Activated T-helper 1 cell treated with anti-CD3 and anti-CD28 coated beads, Interleukin-12 subunit alpha, Interleukin-12 subunit beta, Interleukin-2, Interleukin-4 antibody, amounts not matched to agents 30 ng/mL and 10 ng/mL and 1 ng/mL, durations not matched to agents 14 hours and 24 hours and 36 hours (primary cell): ENCODE results near the gene ERP29. TPM values are rescaled to one million over a fixed set of nuclear protein-coding genes. Genes with fewer than 3 reads are reported as not detected.
"Not testable (repeated sequence)": the region's sequence is repeated elsewhere in the genome, so short reads cannot be mapped to it uniquely, and the experiment has no call there.

Experiments used
- DNase-seq: peaks from one replicate; pipeline ENCODE4 v3.0.0; 2021; ENCODE audit warnings: low spot score
- H3K27ac Mint-ChIP-seq: one replicate; pipeline ENCODE4 v1.8.0; 2021; ENCODE audit warnings: mild to moderate bottlenecking, mixed read lengths
- H3K27me3 Mint-ChIP-seq: one replicate; pipeline ENCODE4 v1.8.0; 2022; ENCODE audit warnings: mild to moderate bottlenecking, moderate library complexity, mixed read lengths; ENCODE audit not compliant: insufficient read depth
- H3K36me3 Mint-ChIP-seq: one replicate; pipeline ENCODE4 v1.8.0; 2021; ENCODE audit warnings: low read depth, mixed read lengths
- H3K4me1 Mint-ChIP-seq: one replicate; pipeline ENCODE4 v1.8.0; 2021; ENCODE audit warnings: low read depth, mixed read lengths
- H3K4me3 Mint-ChIP-seq: one replicate; pipeline ENCODE4 v1.8.0; 2021; ENCODE audit warnings: mild to moderate bottlenecking, moderate library complexity, mixed read lengths
- H3K9me3 Mint-ChIP-seq: one replicate; pipeline ENCODE4 v1.8.0; 2021; ENCODE audit warnings: mixed read lengths
- intact Hi-C: fragments of 100-400 bp; cut with micrococcal nuclease; formaldehyde crosslinking; loops from one replicate; pipeline ENCODE4 v1.15.1; 2024
- total RNA-seq: library from RNA; stranded (reverse); gene quantifications from 2 replicates; pipeline ENCODE4 v1.2.3, GENCODE V29; 2022

The ERP29 gene
- total RNA-seq, 1 donor from 2014 or later, result 62.5 TPM

DNA sequence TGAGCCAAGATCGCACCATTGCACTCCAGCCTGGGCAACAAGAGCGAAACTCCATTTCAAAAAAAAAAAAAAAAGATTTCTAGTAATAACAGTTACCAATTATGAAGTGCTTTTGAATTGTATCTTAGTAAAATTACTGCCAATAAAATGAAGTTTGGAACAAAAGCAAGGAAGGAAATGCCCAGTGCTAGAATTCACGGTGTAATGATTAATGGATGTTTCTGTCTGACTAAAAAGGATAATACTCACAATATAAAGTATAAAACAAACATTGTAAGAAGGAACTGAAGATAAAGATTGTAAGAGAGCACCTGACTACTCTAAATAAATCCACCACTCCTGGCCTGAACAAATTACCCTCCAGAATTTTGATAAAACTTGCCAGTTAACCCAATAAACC lies 4.3 kb upstream of the ERP29 start:
- Mint-ChIP-seq H3K9me3 (no peaks in the 10 kb centered on the region), H3K27me3 (no peaks in the 10 kb centered on the region)

DNA sequence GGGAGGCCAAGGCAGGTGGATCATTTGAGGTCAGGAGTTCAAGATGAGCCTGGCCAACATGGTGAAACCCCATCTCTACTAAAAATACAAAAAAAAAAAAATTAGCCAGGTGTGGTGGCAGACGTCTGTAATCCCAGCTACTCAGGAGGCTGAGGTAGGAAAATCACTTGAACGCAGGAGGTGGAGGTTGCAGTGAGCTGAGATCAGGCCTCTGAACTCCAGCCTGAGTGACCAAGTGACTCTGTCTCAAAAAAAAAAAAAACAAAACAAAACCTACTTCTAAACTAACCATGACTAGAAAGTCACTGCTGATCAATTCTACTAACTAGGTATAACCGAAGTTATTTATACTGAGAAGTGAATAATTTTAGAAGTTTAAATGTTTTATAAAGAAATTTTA lies 3.6 kb upstream of the ERP29 start:
- H3K27me3 Mint-ChIP-seq, DNase-seq, intact Hi-C loops, H3K4me3 Mint-ChIP-seq, H3K27ac Mint-ChIP-seq, H3K9me3 Mint-ChIP-seq: not testable (repeated sequence)
- H3K36me3 Mint-ChIP-seq, result peaks cover 13% of the 10 kb centered on the region
- peaks cover 46% of the 10 kb centered on the region for H3K4me1 Mint-ChIP-seq

More for the DNA sequence above, 4.3 kb upstream of the ERP29 start:
- H3K27ac Mint-ChIP-seq, result no peak overlapping the region
- DNase-seq, result no peak
- intact Hi-C loops, result no loop called here
- H3K36me3 Mint-ChIP-seq, result peaks cover 8% of the 10 kb centered on the region
- peaks cover 41% of the 10 kb centered on the region for H3K4me1 Mint-ChIP-seq
- H3K4me3 Mint-ChIP-seq, result no peak overlapping the region

DNA sequence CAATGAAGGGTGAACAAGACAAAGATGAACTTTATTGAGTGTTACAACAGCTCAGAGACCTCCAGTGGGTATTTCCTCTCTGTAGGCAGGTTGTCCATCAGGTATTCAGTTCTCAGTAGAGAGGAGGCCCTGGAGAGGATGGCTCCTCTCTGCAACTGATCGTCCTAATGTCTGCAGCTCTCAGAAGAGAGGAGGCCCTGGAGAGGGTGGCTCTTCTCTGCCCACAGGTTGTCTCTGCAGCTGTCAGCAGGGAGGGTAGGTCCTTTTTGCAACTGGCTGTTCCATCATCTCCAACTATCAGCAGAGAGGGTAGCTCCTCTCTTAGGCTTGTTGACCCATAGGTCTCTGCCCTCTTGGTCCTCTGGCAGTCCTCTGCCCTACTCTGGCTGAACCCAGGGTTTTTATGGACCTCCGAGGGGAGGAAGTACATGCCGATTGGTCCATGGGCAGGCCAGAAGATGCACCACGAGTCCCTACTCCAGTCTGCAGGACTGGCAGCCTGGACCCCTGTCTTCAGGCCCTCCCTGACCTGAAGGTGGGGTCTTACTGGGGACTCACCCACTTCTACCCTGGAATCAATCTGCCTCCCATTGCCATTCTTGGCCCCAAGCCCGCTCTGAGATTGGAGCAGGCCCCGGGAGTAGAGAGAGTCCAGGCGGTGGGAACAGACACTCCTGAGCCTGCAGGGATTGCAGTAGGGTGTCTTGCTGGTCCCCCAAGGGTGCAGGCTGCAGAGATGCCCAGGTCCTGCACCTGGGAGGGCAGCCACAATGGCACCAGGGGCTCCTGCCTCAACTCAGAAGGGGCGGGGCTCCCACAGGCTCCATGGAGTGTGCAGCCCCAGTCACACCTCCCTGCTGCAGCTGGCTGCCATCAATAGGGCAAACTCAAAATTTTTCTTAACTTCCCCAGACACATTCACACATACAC lies 2.5 kb upstream of the ERP29 start:
- peak overlapping the region; percentile 87 for H3K4me3 Mint-ChIP-seq
- H3K4me1 Mint-ChIP-seq, result peaks cover 49% of the 10 kb centered on the region
- intact Hi-C loops, result loop anchor here (5.0 kb wide), 1 partner anchor 372 kb away; the partner anchor contains the start of gene HECTD4
- peaks cover under 1% of the 10 kb centered on the region for H3K9me3 Mint-ChIP-seq
- no peak for DNase-seq
- no peaks in the 10 kb centered on the region for H3K27me3 Mint-ChIP-seq
- H3K27ac Mint-ChIP-seq, result no peak overlapping the region
- peaks cover 18% of the 10 kb centered on the region for H3K36me3 Mint-ChIP-seq

DNA sequence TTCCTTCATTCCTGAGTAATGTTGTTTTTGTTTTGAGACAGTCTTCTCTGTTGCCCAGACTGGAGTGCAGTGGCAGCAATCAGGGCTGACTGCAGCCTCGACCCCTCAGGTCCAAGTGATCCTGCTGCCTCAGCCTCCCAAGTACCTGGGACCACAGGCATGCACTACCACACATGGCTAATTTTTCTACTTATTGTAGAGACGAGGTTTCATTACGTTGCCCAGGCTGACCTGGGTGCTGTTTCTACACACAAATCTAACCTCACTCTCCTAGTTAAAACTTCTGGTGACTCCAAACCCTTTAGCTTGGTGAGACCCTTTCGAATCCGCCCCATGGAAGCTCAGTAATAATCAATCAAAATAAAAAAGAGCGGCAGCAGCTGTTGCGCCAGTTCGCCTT lies 1.5 kb upstream of the ERP29 start:
- H3K27ac Mint-ChIP-seq, result peak overlapping the region; percentile 89
- no peak for DNase-seq
- no peaks in the 10 kb centered on the region for H3K27me3 Mint-ChIP-seq
- peaks cover 27% of the 10 kb centered on the region for H3K36me3 Mint-ChIP-seq
- peaks cover 47% of the 10 kb centered on the region for H3K4me1 Mint-ChIP-seq
- H3K4me3 Mint-ChIP-seq, result peak overlapping the region; percentile 87
- peaks cover 7% of the 10 kb centered on the region for H3K9me3 Mint-ChIP-seq
- intact Hi-C loops, result loop anchor here (2.0 to 5.0 kb wide), 3 partner anchors 371 to 609 kb away; partner anchors contain the start of genes ATXN2 and HECTD4

DNA sequence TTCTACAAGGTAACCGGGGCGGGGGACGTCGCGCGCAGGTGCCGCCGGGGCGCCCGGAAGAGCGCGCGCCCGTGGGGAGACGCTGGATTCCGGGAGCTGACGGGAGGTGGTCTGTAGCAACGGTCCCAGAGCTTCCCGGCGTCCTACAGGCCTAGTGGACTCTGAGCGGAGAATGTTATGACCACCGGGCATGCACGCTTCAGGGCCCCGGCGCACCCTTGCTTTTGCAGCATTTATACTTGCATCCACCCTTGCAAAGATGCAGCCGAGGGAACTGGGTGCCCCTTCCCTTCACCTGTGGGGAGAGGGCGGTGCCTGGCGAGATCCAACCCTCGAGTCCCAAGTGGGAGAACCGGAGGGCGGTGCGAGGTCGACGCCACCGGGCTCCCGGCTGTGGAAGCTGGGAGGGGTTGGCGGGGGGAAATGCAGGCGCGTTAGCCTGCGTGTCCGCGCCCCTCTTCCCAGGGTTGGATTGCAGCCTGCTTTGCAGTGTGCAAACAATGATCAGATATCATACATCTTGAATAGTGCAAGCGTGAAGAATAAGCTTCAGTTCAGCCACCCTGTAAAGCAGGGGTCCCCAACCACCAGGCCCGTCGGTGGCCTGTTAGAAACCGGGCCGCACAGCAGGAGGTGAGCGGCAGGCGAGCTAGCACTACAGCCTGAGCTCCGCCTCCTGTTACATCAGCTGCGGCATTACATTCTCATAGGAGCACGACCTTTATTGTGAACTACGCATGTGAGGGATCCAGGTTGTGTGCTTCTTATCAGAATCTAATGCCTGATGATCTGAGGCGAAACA lies 576 bp downstream of the ERP29 start:
- no peaks in the 10 kb centered on the region for H3K27me3 Mint-ChIP-seq
- H3K4me3 Mint-ChIP-seq, result peak overlapping the region; percentile 87
- intact Hi-C loops, result loop anchor here (1.0 to 5.0 kb wide), 13 partner anchors 12 to 611 kb away; partner anchors contain the start of genes ATXN2, HECTD4, MAPKAPK5 and NAA25
- peak; percentile 66 for DNase-seq
- peaks cover 7% of the 10 kb centered on the region for H3K9me3 Mint-ChIP-seq
- peaks cover 59% of the 10 kb centered on the region for H3K4me1 Mint-ChIP-seq
- peaks cover 40% of the 10 kb centered on the region for H3K36me3 Mint-ChIP-seq
- H3K27ac Mint-ChIP-seq, result peak overlapping the region; percentile 89

DNA sequence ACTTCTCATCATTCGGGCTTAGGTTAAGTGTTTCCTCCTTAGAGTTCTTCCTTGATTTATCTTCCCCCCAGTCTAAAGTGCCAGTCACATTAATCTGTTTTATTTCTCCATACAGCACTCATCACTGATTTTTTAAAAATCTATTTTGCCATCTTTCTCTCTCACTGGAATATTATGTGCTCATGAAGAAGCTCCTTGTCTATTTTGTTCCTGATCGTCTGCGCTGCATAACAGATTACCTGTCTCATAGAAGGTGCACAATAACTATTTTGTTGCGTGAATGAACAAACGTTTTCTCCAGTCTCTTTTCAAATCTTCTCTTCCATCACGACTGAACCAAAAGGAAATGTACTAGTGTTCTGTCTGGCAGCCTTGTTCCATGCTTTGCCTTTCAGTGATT lies 2.7 kb downstream of the ERP29 start:
- DNase-seq, result no peak
- H3K36me3 Mint-ChIP-seq, result peaks cover 40% of the 10 kb centered on the region
- H3K9me3 Mint-ChIP-seq, result peaks cover 7% of the 10 kb centered on the region
- H3K27ac Mint-ChIP-seq, result peak overlapping the region; percentile 40
- peaks cover 61% of the 10 kb centered on the region for H3K4me1 Mint-ChIP-seq
- H3K4me3 Mint-ChIP-seq, result peak overlapping the region; percentile 31
- H3K27me3 Mint-ChIP-seq, result no peaks in the 10 kb centered on the region
- intact Hi-C loops, result no loop called here

DNA sequence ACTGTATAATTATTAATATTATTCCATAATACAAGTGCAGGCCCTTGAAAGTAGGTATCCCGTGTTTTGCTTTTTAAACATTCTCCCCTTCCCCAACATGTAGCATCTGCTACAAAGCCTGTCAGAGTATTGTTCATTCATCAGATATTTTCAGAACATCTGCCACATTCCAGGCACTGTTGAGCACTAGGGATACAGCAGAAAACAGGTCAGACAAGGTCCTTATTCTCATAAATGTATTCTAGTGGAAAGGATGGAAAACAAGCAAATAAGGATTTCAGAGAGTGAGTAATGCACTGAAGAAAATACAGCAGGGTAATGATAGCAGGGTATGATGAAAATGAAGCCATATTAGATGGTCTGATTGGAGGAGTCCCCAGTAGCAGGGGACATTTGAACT lies 3.8 kb downstream of the ERP29 start:
- Mint-ChIP-seq H3K36me3 (peaks cover 39% of the 10 kb centered on the region), H3K4me1 (peaks cover 53% of the 10 kb centered on the region), H3K4me3 (no peak overlapping the region), H3K9me3 (peaks cover 7% of the 10 kb centered on the region), H3K27ac (no peak overlapping the region), H3K27me3 (no peaks in the 10 kb centered on the region)
- no peak for DNase-seq
- intact Hi-C loops, result no loop called here

DNA sequence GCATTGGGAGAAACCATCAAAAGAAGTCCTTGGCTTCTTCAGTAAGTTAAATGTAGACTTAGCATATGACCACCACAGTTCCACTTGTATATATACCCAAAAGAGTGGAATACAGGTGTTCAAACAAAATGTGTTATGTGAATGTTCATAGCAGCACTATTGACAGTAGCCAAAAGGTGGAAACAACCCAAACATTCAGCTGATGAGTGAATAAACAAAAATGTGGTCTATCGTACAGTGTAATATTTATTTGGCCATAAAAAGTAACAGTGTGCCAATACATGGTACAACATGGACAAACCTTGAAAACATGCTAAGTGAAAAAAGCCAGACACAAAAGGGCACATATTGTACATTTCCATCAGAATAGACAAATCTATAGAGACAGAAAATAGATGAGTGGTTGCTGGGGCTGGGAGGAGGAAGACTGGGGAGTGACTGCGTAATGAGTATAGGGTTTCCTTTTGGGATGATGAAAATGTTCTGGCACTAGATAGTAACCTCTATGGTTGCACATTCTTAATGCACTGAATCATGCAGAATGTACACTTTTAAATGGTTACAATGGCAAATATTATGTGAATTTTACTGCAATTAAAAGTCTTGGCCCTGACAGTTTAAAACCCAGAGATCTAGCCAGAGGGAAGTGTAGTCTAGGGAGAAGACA lies 5.5 kb downstream of the ERP29 start:
- H3K4me3 Mint-ChIP-seq, result no peak overlapping the region
- H3K36me3 Mint-ChIP-seq, result peaks cover 46% of the 10 kb centered on the region
- H3K4me1 Mint-ChIP-seq, result peaks cover 58% of the 10 kb centered on the region
- peak overlapping the region; percentile 70 for H3K27ac Mint-ChIP-seq
- H3K27me3 Mint-ChIP-seq, result no peaks in the 10 kb centered on the region
- H3K9me3 Mint-ChIP-seq, result peaks cover 7% of the 10 kb centered on the region
- DNase-seq, result no peak
- intact Hi-C loops, result no loop called here

DNA sequence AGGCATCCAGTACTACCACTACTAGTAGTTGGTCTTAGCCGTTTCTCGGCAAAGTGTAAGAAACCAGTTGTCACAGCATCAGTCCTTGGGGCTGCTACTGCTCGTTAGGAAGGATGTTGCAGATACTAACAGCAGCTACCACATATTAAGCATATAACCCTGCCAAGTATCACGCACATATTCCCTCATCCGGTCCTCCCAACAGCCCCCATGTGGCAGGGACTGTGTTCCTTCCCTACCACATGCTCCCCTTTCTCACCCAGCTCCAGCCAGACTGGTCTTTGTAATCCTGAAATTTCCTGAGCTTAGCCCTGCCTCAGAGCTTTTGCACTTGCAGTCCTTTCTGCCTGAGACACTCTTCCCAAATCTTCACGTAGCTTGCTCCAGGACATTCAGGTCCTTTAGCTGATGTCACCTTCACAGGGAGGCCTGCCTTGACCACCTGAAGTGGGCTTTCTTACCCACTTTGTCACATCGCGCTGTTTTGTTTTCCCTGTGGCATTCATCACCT lies 7.8 kb downstream of the ERP29 start:
- no peak for DNase-seq
- Mint-ChIP-seq H3K27me3 (no peaks in the 10 kb centered on the region), H3K4me1 (peaks cover 45% of the 10 kb centered on the region), H3K36me3 (peaks cover 38% of the 10 kb centered on the region), H3K27ac (peak overlapping the region; percentile 65), H3K4me3 (no peak overlapping the region), H3K9me3 (peaks cover 3% of the 10 kb centered on the region)
- intact Hi-C loops, result no loop called here

DNA sequence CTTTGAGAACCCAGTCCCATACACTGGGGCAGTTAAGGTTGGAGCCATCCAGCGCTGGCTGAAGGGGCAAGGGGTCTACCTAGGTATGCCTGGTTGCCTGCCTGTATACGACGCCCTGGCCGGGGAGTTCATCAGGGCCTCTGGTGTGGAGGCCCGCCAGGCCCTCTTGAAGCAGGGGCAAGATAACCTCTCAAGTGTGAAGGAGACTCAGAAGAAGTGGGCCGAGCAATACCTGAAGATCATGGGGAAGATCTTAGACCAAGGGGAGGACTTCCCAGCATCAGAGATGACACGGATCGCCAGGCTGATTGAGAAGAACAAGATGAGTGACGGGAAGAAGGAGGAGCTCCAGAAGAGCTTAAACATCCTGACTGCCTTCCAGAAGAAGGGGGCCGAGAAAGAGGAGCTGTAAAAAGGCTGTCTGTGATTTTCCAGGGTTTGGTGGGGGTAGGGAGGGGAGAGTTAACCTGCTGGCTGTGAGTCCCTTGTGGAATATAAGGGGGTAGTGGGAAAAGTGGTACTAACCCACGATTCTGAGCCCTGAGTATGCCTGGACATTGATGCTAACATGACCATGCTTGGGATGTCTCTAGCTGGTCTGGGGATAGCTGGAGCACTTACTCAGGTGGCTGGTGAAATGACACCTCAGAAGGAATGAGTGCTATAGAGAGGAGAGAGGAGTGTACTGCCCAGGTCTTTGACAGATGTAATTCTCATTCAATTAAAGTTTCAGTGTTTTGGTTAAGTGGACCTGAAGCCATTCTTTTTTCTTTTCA lies 9.2 kb downstream of the ERP29 start:
- H3K9me3 Mint-ChIP-seq, result no peaks in the 10 kb centered on the region
- DNase-seq, result no peak
- peaks cover 42% of the 10 kb centered on the region for H3K4me1 Mint-ChIP-seq
- H3K27ac Mint-ChIP-seq, result peak overlapping the region; percentile 5
- intact Hi-C loops, result no loop called here
- H3K4me3 Mint-ChIP-seq, result no peak overlapping the region
- no peaks in the 10 kb centered on the region for H3K27me3 Mint-ChIP-seq
- peaks cover 31% of the 10 kb centered on the region for H3K36me3 Mint-ChIP-seq

DNA sequence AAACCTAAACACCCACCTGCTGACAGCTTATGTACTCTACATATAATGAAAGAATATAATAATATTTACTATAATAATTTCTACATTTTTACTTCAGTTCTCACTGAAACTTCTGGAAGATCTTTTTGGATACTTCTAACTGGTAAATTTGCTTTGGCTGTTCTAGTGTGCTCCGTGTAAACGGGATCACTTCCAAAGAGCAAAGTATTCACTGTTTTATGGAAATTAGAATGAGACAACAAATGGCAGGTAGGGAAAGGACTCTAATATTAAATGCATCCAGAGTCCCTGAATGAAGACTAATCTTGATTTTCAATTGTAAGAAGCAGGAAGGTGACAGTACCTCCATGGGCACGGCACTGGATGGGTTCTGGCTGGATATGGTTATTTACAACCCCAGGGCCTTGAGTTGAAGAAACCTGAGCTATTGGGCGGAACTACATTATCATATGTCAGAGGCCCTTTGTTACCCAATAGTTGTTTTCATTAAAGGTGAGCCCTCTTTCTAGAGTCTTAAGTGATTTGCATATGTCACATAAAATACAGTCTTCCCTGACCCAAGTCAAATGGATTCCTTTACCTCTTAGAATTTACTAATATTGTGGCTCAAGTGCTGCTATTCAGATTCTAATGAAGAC lies 10.7 kb downstream of the ERP29 start:
- no peak overlapping the region for H3K27ac Mint-ChIP-seq
- H3K36me3 Mint-ChIP-seq, result peaks cover 29% of the 10 kb centered on the region
- no peaks in the 10 kb centered on the region for H3K9me3 Mint-ChIP-seq
- peaks cover 38% of the 10 kb centered on the region for H3K4me1 Mint-ChIP-seq
- no peaks in the 10 kb centered on the region for H3K27me3 Mint-ChIP-seq
- no peak for DNase-seq
- intact Hi-C loops, result no loop called here
- H3K4me3 Mint-ChIP-seq, result no peak overlapping the region
